ENCODE data around the gene SORBS2. TPM values are rescaled to one million over a fixed set of nuclear protein-coding genes. Genes with fewer than 3 reads are reported as not detected.

Gene SORBS2
- total RNA-seq, 4 donors from 2014 or later, result 33.4 to 286 (median 47.6) TPM

DNA sequence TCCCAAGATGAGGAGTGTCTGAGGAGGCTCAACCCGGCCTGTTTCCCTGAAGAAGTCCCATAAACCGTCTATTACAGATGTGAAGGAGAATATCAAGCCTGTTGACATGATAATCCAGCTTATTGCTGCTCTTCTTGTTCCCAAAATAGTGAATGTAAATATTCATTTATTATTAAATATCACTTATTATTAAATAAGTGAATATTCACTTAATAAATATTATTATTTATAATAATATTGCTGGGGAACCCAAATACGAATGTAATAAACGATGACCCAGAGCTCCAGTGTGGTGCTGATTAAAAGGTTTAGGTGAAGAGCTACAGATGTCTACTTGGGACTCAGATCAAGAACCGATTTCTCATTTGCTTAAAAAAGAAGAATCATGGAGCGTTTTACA, 23.8 kb upstream of the SORBS2 start:
- Histone ChIP-seq H3K4me3 (no peak overlapping the region), H3K4me1 (peaks cover 0 to 31% (median 22%) of the 10 kb centered on the region in 3 donors), H3K36me3 (no peaks in the 10 kb centered on the region), H3K9me3 (no peaks in the 10 kb centered on the region), H3K27me3 (no peaks in the 10 kb centered on the region), H3K27ac (no peak overlapping the region)
- intact Hi-C loops (cut with DNase I), result no loop called here
- no peak for DNase-seq
- 81 to 90% methylated on average over 6 of the region's 6 CpGs for WGBS, 2 donors
- TF ChIP-seq, protein P1, sequence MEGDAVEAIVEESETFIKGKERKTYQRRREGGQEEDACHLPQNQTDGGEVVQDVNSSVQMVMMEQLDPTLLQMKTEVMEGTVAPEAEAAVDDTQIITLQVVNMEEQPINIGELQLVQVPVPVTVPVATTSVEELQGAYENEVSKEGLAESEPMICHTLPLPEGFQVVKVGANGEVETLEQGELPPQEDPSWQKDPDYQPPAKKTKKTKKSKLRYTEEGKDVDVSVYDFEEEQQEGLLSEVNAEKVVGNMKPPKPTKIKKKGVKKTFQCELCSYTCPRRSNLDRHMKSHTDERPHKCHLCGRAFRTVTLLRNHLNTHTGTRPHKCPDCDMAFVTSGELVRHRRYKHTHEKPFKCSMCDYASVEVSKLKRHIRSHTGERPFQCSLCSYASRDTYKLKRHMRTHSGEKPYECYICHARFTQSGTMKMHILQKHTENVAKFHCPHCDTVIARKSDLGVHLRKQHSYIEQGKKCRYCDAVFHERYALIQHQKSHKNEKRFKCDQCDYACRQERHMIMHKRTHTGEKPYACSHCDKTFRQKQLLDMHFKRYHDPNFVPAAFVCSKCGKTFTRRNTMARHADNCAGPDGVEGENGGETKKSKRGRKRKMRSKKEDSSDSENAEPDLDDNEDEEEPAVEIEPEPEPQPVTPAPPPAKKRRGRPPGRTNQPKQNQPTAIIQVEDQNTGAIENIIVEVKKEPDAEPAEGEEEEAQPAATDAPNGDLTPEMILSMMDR (IDR thresholded peaks at IDR 0.05), result no peak

DNA sequence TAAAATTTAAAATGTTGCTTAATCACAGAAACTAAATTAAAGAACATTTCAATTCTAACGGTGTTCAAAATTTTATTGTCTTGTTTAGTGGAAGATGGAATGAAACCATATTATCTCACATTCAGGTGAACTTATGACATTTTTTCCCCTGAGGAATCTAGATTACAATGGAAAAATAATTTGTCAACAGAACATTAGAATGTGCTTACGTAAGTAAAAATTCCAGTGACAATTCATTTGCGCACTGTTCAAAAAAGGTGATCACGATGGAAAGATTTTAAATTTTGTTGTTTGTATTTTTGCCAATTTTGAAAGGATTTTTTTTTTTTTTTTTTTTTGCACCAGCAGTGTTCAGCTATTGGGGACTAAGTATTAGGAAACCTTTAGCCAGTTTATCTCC, 23.3 kb upstream of the SORBS2 start:
- Histone ChIP-seq H3K36me3 (no peaks in the 10 kb centered on the region), H3K4me1 (peaks cover 0 to 29% (median 22%) of the 10 kb centered on the region in 3 donors), H3K9me3 (no peaks in the 10 kb centered on the region), H3K4me3 (no peak overlapping the region), H3K27me3 (no peaks in the 10 kb centered on the region), H3K27ac (no peak overlapping the region)
- WGBS, 2 donors, result 88 to 95% methylated on average over 4 of the region's 4 CpGs
- no peak for DNase-seq
- intact Hi-C loops (cut with DNase I), result no loop called here
- TF ChIP-seq POLR2A (IDR thresholded peaks at IDR 0.05), result no peak
- TF ChIP-seq, protein P1 (IDR thresholded peaks at IDR 0.05), result no peak

- TF ChIP-seq POLR2A (IDR thresholded peaks at IDR 0.05), result no peak
- TF ChIP-seq, protein P1 (IDR thresholded peaks at IDR 0.05), result no peak
- 86 to 91% methylated on average over 5 to 6 of the region's 6 CpGs for WGBS, 2 donors
- DNase-seq, result no peak
- Histone ChIP-seq H3K36me3 (no peaks in the 10 kb centered on the region), H3K9me3 (no peaks in the 10 kb centered on the region), H3K27me3 (no peaks in the 10 kb centered on the region), H3K27ac (no peak overlapping the region), H3K4me3 (no peak overlapping the region), H3K4me1 (peaks cover 0 to 24% (median 19%) of the 10 kb centered on the region in 3 donors)
- intact Hi-C loops (cut with DNase I), result no loop called here
These were observed 22.8 kb upstream of the SORBS2 start for GRCh38 chr4:185834778-185835177.

GRCh38 chr4:185834088-185834487, 22.1 kb upstream of the SORBS2 start:
- DNase-seq, result no peak
- Histone ChIP-seq H3K27ac (no peak overlapping the region), H3K4me1 (peaks cover 0 to 17% (median 12%) of the 10 kb centered on the region in 3 donors), H3K9me3 (no peaks in the 10 kb centered on the region), H3K27me3 (no peaks in the 10 kb centered on the region), H3K4me3 (no peak overlapping the region), H3K36me3 (no peaks in the 10 kb centered on the region)
- WGBS, 2 donors, result 64 to 79% methylated on average over 4 of the region's 4 CpGs
- intact Hi-C loops (cut with DNase I), result no loop called here
- TF ChIP-seq POLR2A (IDR thresholded peaks at IDR 0.05), result no peak

- no peaks in the 10 kb centered on the region for H3K27me3 ChIP-seq
- intact Hi-C loops (cut with DNase I), result no loop called here
- no peak overlapping the region for H3K4me3 ChIP-seq
- no peaks in the 10 kb centered on the region for H3K36me3 ChIP-seq
- TF ChIP-seq, protein P1 (IDR thresholded peaks at IDR 0.05), result no peak
- no peak for TF ChIP-seq POLR2A (IDR thresholded peaks at IDR 0.05)
- no peak overlapping the region for H3K27ac ChIP-seq
- peaks cover 0 to 7% (median 2%) of the 10 kb centered on the region in 3 donors for H3K4me1 ChIP-seq
- H3K9me3 ChIP-seq, result no peaks in the 10 kb centered on the region
- DNase-seq, result no peak
These were observed 21.1 kb upstream of the SORBS2 start for GRCh38 chr4:185833055-185833598.
